Lung (tissue), 12 donors: Measurements from ENCODE around the gene POLR2B. TPM values are rescaled to one million over a fixed set of nuclear protein-coding genes. Genes with fewer than 3 reads are reported as not detected.

Experiments
- ATAC-seq: fragments of 200-7000 bp; cut with Tn5 transposase; one replicate; pipeline ENCODE4 v1.9.1; 2020; ENCODE audit warnings: moderate number of reproducible peaks; ENCODE audit not compliant: insufficient read depth, low FRiP score
- DNase-seq, 3 donors: peaks; one replicate each; pipeline ENCODE4 v3.0.0-alpha.2; 2013 to 2017
- H3K27ac ChIP-seq, 2 donors: one replicate each; pipeline ENCODE4 v1.5.1; 2013; ENCODE audit warnings: mild to moderate bottlenecking in 2 of 2, moderate library complexity in 2 of 2, control low read depth in 1 of 2, inconsistent platforms in 1 of 2, low read depth in 1 of 2, low read length in 1 of 2
- H3K27me3 ChIP-seq, 3 donors: one replicate each; pipeline ENCODE4 v1.5.1; 2013; ENCODE audit warnings: low read length in 2 of 3; ENCODE audit not compliant: control insufficient read depth in 3 of 3, insufficient read depth in 3 of 3
- H3K36me3 ChIP-seq, 4 donors: one replicate each; pipeline ENCODE4 v1.5.1; 2013; ENCODE audit warnings: low read length in 4 of 4, mild to moderate bottlenecking in 1 of 4, moderate library complexity in 1 of 4; ENCODE audit not compliant: control insufficient read depth in 4 of 4, insufficient read depth in 4 of 4
- H3K4me1 ChIP-seq, 5 donors: one replicate each; pipeline ENCODE4 v1.5.1; 2013; ENCODE audit warnings: low read length in 5 of 5, mild to moderate bottlenecking in 2 of 5, moderate library complexity in 1 of 5; ENCODE audit not compliant: control insufficient read depth in 5 of 5, insufficient read depth in 5 of 5
- H3K4me3 ChIP-seq: one replicate; pipeline ENCODE4 v1.5.1; 2013; ENCODE audit warnings: mild to moderate bottlenecking, control low read depth, moderate library complexity
- H3K9ac ChIP-seq, 2 donors: one replicate each; pipeline ENCODE4 v1.5.1; 2013; ENCODE audit warnings: low read length in 2 of 2, control low read depth in 1 of 2; ENCODE audit not compliant: insufficient read depth in 1 of 2
- H3K9me3 ChIP-seq, 4 donors: one replicate each; pipeline ENCODE4 v1.5.1; 2013; ENCODE audit warnings: low read length in 3 of 4, mild to moderate bottlenecking in 1 of 4, moderate library complexity in 1 of 4; ENCODE audit not compliant: control insufficient read depth in 4 of 4, insufficient read depth in 3 of 4
- WGBS, 2 donors: extraction: QIAGEN DNeasy Blood & Tissue Kit; methylation state at CpG; one replicate each; pipeline ENCODE4 v1.1.7; 2013; 5-methylcytosine and 5-hydroxymethylcytosine counted together
- polyA plus RNA-seq, 2 donors: library from polyadenylated mRNA; stranded (reverse); fragments of 200-250 nt; gene quantifications; one replicate each; pipeline ENCODE4 v1.2.1, GENCODE V29; 2013
- total RNA-seq, 2 donors: library from RNA; depleted of rRNA in 1 of 2; stranded (reverse); fragments of >200 nt in 1 of 2; gene quantifications; one replicate each; pipeline ENCODE4 v1.2.1, GENCODE V29; 2014 to 2021
- TF ChIP-seq, protein P1 (sequence below): IDR thresholded peaks from 2 replicates; pipeline ENCODE4 v1.5.1; 2012; ENCODE audit warnings: mild to moderate bottlenecking; ENCODE audit errors: control extremely low read depth, extremely low read depth
- donor health status: control.
- donor health status: control.
- donor health status: Bipolar disorder and iron deficiency.
- donor health status: healthy.
- donor health status: DM: yes; HTN: yes; CAD: no.

POLR2B gene
- total and polyA plus RNA-seq, 4 donors = 23.4 to 112 (median 52.8) TPM

DNA sequence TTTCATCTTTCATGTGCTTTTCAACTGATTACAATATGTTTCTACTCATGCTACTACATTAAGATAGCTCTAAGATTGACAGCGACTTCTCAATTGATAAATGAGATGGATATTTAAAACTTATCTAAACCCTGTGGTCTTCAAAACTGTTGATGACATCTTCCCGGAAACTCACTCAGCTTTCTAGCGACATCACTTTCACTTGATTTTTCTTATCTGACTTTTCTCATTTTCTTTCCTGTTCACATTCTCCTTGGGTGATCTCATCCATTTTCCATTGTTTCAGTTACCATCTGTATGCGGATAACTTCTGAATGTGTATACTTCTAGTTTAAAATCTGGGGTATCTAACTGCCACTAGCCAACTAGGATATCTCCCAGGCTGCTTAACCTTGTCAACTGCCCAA is 3.1 kb downstream of the POLR2B start:
- no peak for ATAC-seq

GRCh38 chr4:56986192-56986591 is 7.5 kb downstream of the POLR2B start:
- Histone ChIP-seq H3K4me3 (no peak overlapping the region), H3K9ac (no peak overlapping the region), H3K4me1 (peaks cover 0 to 18% (median 5%) of the 10 kb centered on the region in 5 donors), H3K9me3 (no peaks in the 10 kb centered on the region), H3K27me3 (no peaks in the 10 kb centered on the region), H3K36me3 (peaks cover 18 to 35% (median 21%) of the 10 kb centered on the region in 4 donors), H3K27ac (no peak overlapping the region)
- 46 to 81% methylated on average over 1 of the region's 1 CpG for whole genome bisulfite sequencing, 2 donors
- TF ChIP-seq, protein P1, sequence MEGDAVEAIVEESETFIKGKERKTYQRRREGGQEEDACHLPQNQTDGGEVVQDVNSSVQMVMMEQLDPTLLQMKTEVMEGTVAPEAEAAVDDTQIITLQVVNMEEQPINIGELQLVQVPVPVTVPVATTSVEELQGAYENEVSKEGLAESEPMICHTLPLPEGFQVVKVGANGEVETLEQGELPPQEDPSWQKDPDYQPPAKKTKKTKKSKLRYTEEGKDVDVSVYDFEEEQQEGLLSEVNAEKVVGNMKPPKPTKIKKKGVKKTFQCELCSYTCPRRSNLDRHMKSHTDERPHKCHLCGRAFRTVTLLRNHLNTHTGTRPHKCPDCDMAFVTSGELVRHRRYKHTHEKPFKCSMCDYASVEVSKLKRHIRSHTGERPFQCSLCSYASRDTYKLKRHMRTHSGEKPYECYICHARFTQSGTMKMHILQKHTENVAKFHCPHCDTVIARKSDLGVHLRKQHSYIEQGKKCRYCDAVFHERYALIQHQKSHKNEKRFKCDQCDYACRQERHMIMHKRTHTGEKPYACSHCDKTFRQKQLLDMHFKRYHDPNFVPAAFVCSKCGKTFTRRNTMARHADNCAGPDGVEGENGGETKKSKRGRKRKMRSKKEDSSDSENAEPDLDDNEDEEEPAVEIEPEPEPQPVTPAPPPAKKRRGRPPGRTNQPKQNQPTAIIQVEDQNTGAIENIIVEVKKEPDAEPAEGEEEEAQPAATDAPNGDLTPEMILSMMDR = no peak
- no peak for ATAC-seq
- DNase-seq = no peak

More for the DNA sequence above, 3.1 kb downstream of the POLR2B start:
- Histone ChIP-seq H3K4me3 (no peak overlapping the region), H3K36me3 (peaks cover 4 to 12% (median 5%) of the 10 kb centered on the region in 4 donors), H3K27ac (no peak overlapping the region), H3K4me1 (peaks cover 5 to 25% (median 17%) of the 10 kb centered on the region in 5 donors), H3K9me3 (no peaks in the 10 kb centered on the region), H3K9ac (no peak overlapping the region), H3K27me3 (no peaks in the 10 kb centered on the region)
- 56 to 75% methylated on average over 4 of the region's 4 CpGs for WGBS, 2 donors
- peak in 2 of 3 donors; percentile 4 to 9 for DNase-seq
- TF ChIP-seq, protein P1 = no peak

DNA sequence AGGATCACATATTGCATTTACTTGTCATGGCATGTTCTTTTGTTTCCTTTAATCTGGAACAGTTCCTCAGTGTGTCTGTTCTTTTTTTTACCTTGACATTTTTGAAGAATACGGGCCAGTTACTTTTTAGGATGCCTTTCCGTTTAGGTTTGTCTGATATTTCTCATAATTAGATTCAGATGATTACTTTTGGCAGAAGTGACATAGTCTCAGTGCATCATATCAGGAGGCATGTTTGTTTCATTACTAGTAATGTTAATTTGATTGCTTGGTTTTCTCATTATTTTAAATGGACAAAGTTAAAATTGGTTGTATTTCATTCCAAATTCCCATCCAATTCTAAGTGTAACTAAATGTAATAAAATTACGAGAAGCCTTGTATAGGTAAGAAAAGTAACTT is 8.3 kb downstream of the POLR2B start:
- TF ChIP-seq, protein P1 = no peak
- no peak overlapping the region for H3K27ac ChIP-seq
- WGBS, 2 donors = 96 to 97% methylated on average over 3 of the region's 3 CpGs
- H3K9ac ChIP-seq = no peak overlapping the region
- no peak overlapping the region for H3K4me3 ChIP-seq
- H3K9me3 ChIP-seq = no peaks in the 10 kb centered on the region
- peaks cover 0 to 15% (median 0%) of the 10 kb centered on the region in 5 donors for H3K4me1 ChIP-seq
- H3K36me3 ChIP-seq = peaks cover 20 to 37% (median 24%) of the 10 kb centered on the region in 4 donors
- DNase-seq (no peak), ATAC-seq (no peak)
- no peaks in the 10 kb centered on the region for H3K27me3 ChIP-seq
